OCI-LY3 (cell line): ENCODE measurements around the gene FRMD4A.

Experiments used
- CTCF ChIP-seq: fragments of 200-600, 300-600 bp; sonication (generic); IDR thresholded peaks from 2 replicates; pipeline ENCODE4 v1.5.1; 2014; ENCODE audit warnings: antibody characterized with exemption, low read length, low read depth
- EZH2phosphoT487 ChIP-seq: fragments of 200-600 bp; shearing (Covaris generic); IDR thresholded peaks from 2 replicates; pipeline ENCODE4 v1.6.1; 2018; ENCODE audit warnings: antibody characterized with exemption, mixed run types, low read depth

- TF ChIP-seq CTCF (no peak), EZH2phosphoT487 (no peak)
Observed at GRCh38 chr10:13671904-13672303, 658.8 kb downstream of the FRMD4A start.
